HFFc6 (cell line): ENCODE results near the gene ERC2. TPM values are rescaled to one million over a fixed set of nuclear protein-coding genes. Genes with fewer than 3 reads are reported as not detected.
A peak's percentile ranks its signal among the peaks of the same experiment; 100 is the strongest.

Experiments used
- DNase-seq: peaks from one replicate; pipeline ENCODE4 v3.0.0-alpha.2; 2018
- H3K27ac Mint-ChIP-seq: 2 replicates; pipeline ENCODE4 v1.8.0; 2020; ENCODE audit warnings: mild to moderate bottlenecking, mixed read lengths
- H3K27me3 Mint-ChIP-seq: 2 replicates; pipeline ENCODE4 v1.8.0; 2021; ENCODE audit warnings: mild to moderate bottlenecking, moderate library complexity, mixed read lengths; ENCODE audit not compliant: insufficient read depth
- H3K36me3 Mint-ChIP-seq: 2 replicates; pipeline ENCODE4 v1.8.0; 2021; ENCODE audit warnings: low read depth, mixed read lengths
- H3K4me1 Mint-ChIP-seq: 2 replicates; pipeline ENCODE4 v1.8.0; 2020; ENCODE audit warnings: low read depth, mixed read lengths
- H3K4me3 Mint-ChIP-seq: 2 replicates; pipeline ENCODE4 v1.8.0; 2020; ENCODE audit warnings: mild to moderate bottlenecking, moderate library complexity, mixed read lengths
- H3K9me3 Mint-ChIP-seq: 2 replicates; pipeline ENCODE4 v1.8.0; 2020; ENCODE audit warnings: mild to moderate bottlenecking, mixed read lengths
- CTCF ChIP-seq: fragments of 200-600 bp; sonication (generic); IDR thresholded peaks from 2 replicates; pipeline ENCODE4 v1.5.0; 2021; ENCODE audit warnings: antibody characterized with exemption, mild to moderate bottlenecking
- microRNA-seq: library from miRNA; unstranded; fragments of <30 nt; microRNA quantifications from one replicate; pipeline ENCODE4, GENCODE V29; 2019
- total RNA-seq, 6 experiments: library from RNA; stranded (reverse); fragmentation: NEBNext Ultra II Directional; extraction: Animal tissue kit (Norgen Biotek cat#: 25700); gene quantifications; 2 replicates in 1 of 6; 3 replicates in 5 of 6; pipeline ENCODE4 v1.2.3, GENCODE V29; 2021

Gene ERC2
- total RNA-seq, 6 experiments from 2014 or later = 0.11 TPM; not detected in 5

DNA sequence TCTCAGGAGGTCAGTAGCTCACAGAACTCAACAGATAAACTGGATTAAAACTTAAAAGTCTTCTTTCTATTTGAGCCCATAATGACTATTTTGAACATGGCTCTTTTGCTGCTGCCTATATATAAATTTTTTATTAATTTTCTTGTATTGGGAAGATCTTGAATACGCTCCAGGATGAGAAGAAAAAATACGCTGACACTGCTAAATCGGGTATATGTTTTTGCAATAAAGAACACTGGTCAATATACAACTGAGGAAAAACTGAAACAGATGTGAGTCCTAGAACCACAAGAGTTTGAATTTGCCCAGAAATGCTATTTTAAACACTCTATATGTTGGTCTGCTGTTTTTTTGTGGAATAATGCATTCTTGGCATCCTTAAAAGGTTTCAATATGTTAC, 1001.7 kb downstream of the ERC2 start:
- Mint-ChIP-seq H3K4me3 (peak overlapping the region; percentile 75), H3K9me3 (no peaks in the 10 kb centered on the region), H3K27me3 (peaks cover 15% of the 10 kb centered on the region), H3K36me3 (peaks cover 43% of the 10 kb centered on the region), H3K4me1 (peaks cover 89% of the 10 kb centered on the region), H3K27ac (peak overlapping the region; percentile 88)
- DNase-seq = no peak
- no peak for TF ChIP-seq CTCF

GRCh38 chr3:55461896-55462295, 1006.4 kb downstream of the ERC2 start:
- H3K36me3 Mint-ChIP-seq = peaks cover 27% of the 10 kb centered on the region
- H3K27ac Mint-ChIP-seq = peak overlapping the region; percentile 60; the same call in 1 of the 2 replicates
- TF ChIP-seq CTCF = no peak
- peaks cover 16% of the 10 kb centered on the region for H3K27me3 Mint-ChIP-seq
- DNase-seq = peak; percentile 75
- peaks cover 55% of the 10 kb centered on the region for H3K4me1 Mint-ChIP-seq
- no peak overlapping the region for H3K4me3 Mint-ChIP-seq
- no peaks in the 10 kb centered on the region for H3K9me3 Mint-ChIP-seq

- H3K27ac Mint-ChIP-seq = no peak overlapping the region
- DNase-seq = no peak
- no peak overlapping the region for H3K4me3 Mint-ChIP-seq
- H3K9me3 Mint-ChIP-seq = no peaks in the 10 kb centered on the region
- H3K27me3 Mint-ChIP-seq = peaks cover 15% of the 10 kb centered on the region
- no peak for TF ChIP-seq CTCF
- H3K4me1 Mint-ChIP-seq = peaks cover 35% of the 10 kb centered on the region
- peaks cover 12% of the 10 kb centered on the region for H3K36me3 Mint-ChIP-seq
Measured at GRCh38 chr3:55459838-55460237, 1008.4 kb downstream of the ERC2 start.

Small RNAs within 50 kb of the gene (microRNA-seq; reads per million reads assigned to microRNA genes)
- not detected for gene MIR3938

Other genes starting within 250 kb of the ERC2 start
- 10 to 100 TPM in 2 of 6 experiments, 1 to 10 TPM in 4; 9.0 to 10.2 (median 9.5) TPM for gene CCDC66, start 88.7 kb upstream of the ERC2 start, total RNA-seq
- gene TASOR, start 214.8 kb upstream of the ERC2 start, total RNA-seq = 10 to 100 TPM; 44.1 to 52.9 (median 47.6) TPM